ENCODE results near the gene TOP1.

The TOP1 gene

GRCh38 chr20:41158082-41158625 lies 129.5 kb downstream of the TOP1 start:
- no peak overlapping the region for H3K4me3 ChIP-seq (ENCODE audit: severe bottlenecking)
- peaks cover 20% of the 10 kb centered on the region for H3K4me1 ChIP-seq (ENCODE audit: insufficient read depth, poor library complexity, severe bottlenecking)
- peaks cover 42% of the 10 kb centered on the region for H3K36me3 ChIP-seq (ENCODE audit: low read depth)
- no peaks in the 10 kb centered on the region for H3K27me3 ChIP-seq (ENCODE audit: insufficient read depth, poor library complexity, severe bottlenecking)
- TF ChIP-seq, protein P1, sequence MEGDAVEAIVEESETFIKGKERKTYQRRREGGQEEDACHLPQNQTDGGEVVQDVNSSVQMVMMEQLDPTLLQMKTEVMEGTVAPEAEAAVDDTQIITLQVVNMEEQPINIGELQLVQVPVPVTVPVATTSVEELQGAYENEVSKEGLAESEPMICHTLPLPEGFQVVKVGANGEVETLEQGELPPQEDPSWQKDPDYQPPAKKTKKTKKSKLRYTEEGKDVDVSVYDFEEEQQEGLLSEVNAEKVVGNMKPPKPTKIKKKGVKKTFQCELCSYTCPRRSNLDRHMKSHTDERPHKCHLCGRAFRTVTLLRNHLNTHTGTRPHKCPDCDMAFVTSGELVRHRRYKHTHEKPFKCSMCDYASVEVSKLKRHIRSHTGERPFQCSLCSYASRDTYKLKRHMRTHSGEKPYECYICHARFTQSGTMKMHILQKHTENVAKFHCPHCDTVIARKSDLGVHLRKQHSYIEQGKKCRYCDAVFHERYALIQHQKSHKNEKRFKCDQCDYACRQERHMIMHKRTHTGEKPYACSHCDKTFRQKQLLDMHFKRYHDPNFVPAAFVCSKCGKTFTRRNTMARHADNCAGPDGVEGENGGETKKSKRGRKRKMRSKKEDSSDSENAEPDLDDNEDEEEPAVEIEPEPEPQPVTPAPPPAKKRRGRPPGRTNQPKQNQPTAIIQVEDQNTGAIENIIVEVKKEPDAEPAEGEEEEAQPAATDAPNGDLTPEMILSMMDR (IDR thresholded peaks at IDR 0.05; ENCODE audit: poor library complexity, severe bottlenecking) = no peak
- H3K27ac ChIP-seq (ENCODE audit: poor library complexity, severe bottlenecking) = peak overlapping the region; percentile 20
- no peaks in the 10 kb centered on the region for H3K9me3 ChIP-seq (ENCODE audit: severe bottlenecking)
- no peak for ATAC-seq (ENCODE audit: low read depth)
- no peak for DNase-seq (ENCODE audit: low spot score)

DNA sequence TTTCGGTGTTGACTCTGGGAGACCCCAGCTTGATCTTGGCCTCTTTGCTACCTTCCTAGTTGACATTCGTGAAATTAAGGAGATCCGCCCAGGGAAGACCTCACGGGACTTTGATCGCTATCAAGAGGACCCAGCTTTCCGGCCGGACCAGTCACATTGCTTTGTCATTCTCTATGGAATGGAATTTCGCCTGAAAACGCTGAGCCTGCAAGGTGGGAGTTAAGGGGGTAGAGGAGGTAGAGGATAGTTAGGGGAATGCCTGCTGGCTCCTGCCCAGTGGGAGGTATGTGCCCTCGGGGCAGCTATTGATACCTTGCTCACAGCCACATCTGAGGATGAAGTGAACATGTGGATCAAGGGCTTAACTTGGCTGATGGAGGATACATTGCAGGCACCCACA lies 130.9 kb downstream of the TOP1 start:
- H3K27ac ChIP-seq (ENCODE audit: poor library complexity, severe bottlenecking) = no peak overlapping the region

GRCh38 chr20:41160686-41161085 lies 132.1 kb downstream of the TOP1 start:
- ATAC-seq (ENCODE audit: low read depth) (no peak), DNase-seq (ENCODE audit: low spot score) (no peak)
- Histone ChIP-seq H3K4me1 (ENCODE audit: insufficient read depth, poor library complexity, severe bottlenecking) (peaks cover 20% of the 10 kb centered on the region), H3K27me3 (ENCODE audit: insufficient read depth, poor library complexity, severe bottlenecking) (no peaks in the 10 kb centered on the region), H3K27ac (ENCODE audit: poor library complexity, severe bottlenecking) (no peak overlapping the region), H3K4me3 (ENCODE audit: severe bottlenecking) (no peak overlapping the region), H3K9me3 (ENCODE audit: severe bottlenecking) (no peaks in the 10 kb centered on the region), H3K36me3 (ENCODE audit: low read depth) (peaks cover 57% of the 10 kb centered on the region)
- TF ChIP-seq, protein P1 (IDR thresholded peaks at IDR 0.05; ENCODE audit: poor library complexity, severe bottlenecking) = no peak

More for the DNA sequence above, 130.9 kb downstream of the TOP1 start:
- no peaks in the 10 kb centered on the region for H3K27me3 ChIP-seq (ENCODE audit: insufficient read depth, poor library complexity, severe bottlenecking)
- DNase-seq (ENCODE audit: low spot score) (no peak), ATAC-seq (ENCODE audit: low read depth) (no peak)
- peaks cover 46% of the 10 kb centered on the region for H3K36me3 ChIP-seq (ENCODE audit: low read depth)
- H3K4me1 ChIP-seq (ENCODE audit: insufficient read depth, poor library complexity, severe bottlenecking) = peaks cover 20% of the 10 kb centered on the region
- no peak overlapping the region for H3K4me3 ChIP-seq (ENCODE audit: severe bottlenecking)
- TF ChIP-seq, protein P1 (IDR thresholded peaks at IDR 0.05; ENCODE audit: poor library complexity, severe bottlenecking) = no peak
- no peaks in the 10 kb centered on the region for H3K9me3 ChIP-seq (ENCODE audit: severe bottlenecking)

DNA sequence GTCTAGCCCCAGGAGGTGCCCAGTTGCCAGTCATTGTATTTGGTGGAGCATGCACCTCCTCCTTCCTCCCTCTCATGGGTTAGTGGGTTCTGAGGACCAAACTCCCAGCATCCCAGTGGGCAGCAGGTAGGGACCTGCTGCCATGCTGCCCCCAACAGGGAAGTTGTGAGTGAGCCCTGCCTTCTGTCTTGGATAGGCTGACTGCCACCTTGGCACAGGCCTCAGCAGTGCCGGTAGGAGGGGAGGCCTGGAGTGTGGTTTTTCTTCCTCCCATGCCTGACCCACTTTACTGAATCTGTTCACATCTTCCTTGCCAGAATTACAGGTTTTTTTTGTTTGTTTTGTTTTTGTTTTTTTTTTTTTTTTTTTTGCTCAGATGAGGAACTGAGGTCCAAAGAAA lies 133.3 kb downstream of the TOP1 start:
- Histone ChIP-seq H3K9me3 (ENCODE audit: severe bottlenecking) (no peaks in the 10 kb centered on the region), H3K36me3 (ENCODE audit: low read depth) (peaks cover 69% of the 10 kb centered on the region), H3K4me3 (ENCODE audit: severe bottlenecking) (no peak overlapping the region), H3K4me1 (ENCODE audit: insufficient read depth, poor library complexity, severe bottlenecking) (peaks cover 11% of the 10 kb centered on the region), H3K27me3 (ENCODE audit: insufficient read depth, poor library complexity, severe bottlenecking) (no peaks in the 10 kb centered on the region), H3K27ac (ENCODE audit: poor library complexity, severe bottlenecking) (no peak overlapping the region)
- ATAC-seq (ENCODE audit: low read depth) (no peak), DNase-seq (ENCODE audit: low spot score) (no peak)
- TF ChIP-seq, protein P1 (IDR thresholded peaks at IDR 0.05; ENCODE audit: poor library complexity, severe bottlenecking) = peak; percentile 26

DNA sequence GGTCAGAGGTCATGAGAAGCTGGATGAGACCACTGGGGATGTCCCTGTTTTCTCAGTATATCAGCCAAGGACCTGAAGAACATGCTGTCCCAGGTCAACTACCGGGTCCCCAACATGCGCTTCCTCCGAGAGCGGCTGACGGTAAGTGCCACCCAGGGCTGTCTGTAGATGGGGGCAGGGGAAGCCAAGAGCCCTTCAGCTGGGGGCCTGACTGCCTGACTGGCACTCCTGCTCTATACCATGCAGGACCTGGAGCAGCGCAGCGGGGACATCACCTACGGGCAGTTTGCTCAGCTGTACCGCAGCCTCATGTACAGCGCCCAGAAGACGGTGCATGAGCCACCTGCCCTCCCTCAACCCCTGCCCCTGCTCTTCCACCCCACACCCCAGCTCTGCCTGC lies 133.8 kb downstream of the TOP1 start:
- no peak overlapping the region for H3K27ac ChIP-seq (ENCODE audit: poor library complexity, severe bottlenecking)
- H3K36me3 ChIP-seq (ENCODE audit: low read depth) = peaks cover 74% of the 10 kb centered on the region
- TF ChIP-seq, protein P1 (IDR thresholded peaks at IDR 0.05; ENCODE audit: poor library complexity, severe bottlenecking) = no peak
- H3K4me1 ChIP-seq (ENCODE audit: insufficient read depth, poor library complexity, severe bottlenecking) = peaks cover 5% of the 10 kb centered on the region
- no peaks in the 10 kb centered on the region for H3K9me3 ChIP-seq (ENCODE audit: severe bottlenecking)
- H3K4me3 ChIP-seq (ENCODE audit: severe bottlenecking) = no peak overlapping the region
- no peaks in the 10 kb centered on the region for H3K27me3 ChIP-seq (ENCODE audit: insufficient read depth, poor library complexity, severe bottlenecking)
- ATAC-seq (ENCODE audit: low read depth) (no peak), DNase-seq (ENCODE audit: low spot score) (no peak)
